A549 (cell line): ENCODE results near the gene MTOR. TPM values are rescaled to one million over a fixed set of nuclear protein-coding genes. Genes with fewer than 3 reads are reported as not detected.
"Not testable (repeated sequence)": the region's sequence is repeated elsewhere in the genome, so short reads cannot be mapped to it uniquely, and the experiment has no call there.

Experiments
- ATAC-seq, 2 experiments: fragments of 200-7000 bp in 1 of 2; fragments of >200 bp in 1 of 2; cut with Nextera tagmentation in 1 of 2; cut with Tn5 transposase in 1 of 2; 3 replicates each; pipeline versions ENCODE4 v1.8.0 to v1.9.1; 2018 to 2020; ENCODE audit warnings: mild to moderate bottlenecking in 1 of 2, moderate library complexity in 1 of 2
- CTCF ChIA-PET: fragments of 300-600 bp; sonication (Branson Sonifier 250); formaldehyde crosslinking; extraction: SDS; loops from one replicate; lab custom pipeline; 2021; ENCODE audit warnings: antibody characterized with exemption, inconsistent platforms; lab: Yijun Ruan, JAX
- POLR2A ChIA-PET: fragments of 350-600 bp; formaldehyde crosslinking; extraction: SDS; loops from one replicate; lab custom pipeline; 2021; ENCODE audit warnings: antibody characterized with exemption, inconsistent platforms; lab: Yijun Ruan, JAX
- DNase-seq, 2 experiments: peaks; one replicate each; pipeline versions ENCODE4 v3.0.0 to v3.0.0-alpha.2; 2011 to 2016; ENCODE audit warnings: low read depth in 1 of 2, low spot score in 1 of 2
- FAIRE-seq: peaks from 2 replicates; lab custom pipeline; 2011; peaks lifted over from hg19 to GRCh38; lab: Jason Lieb, UNC
- H3K27ac ChIP-seq, 2 experiments: fragments of >200 bp; sonication (Bioruptor Twin); formaldehyde crosslinking; 3 replicates each; pipeline ENCODE4 v1.5.1; 2016 to 2017
- H3K4me1 ChIP-seq: fragments of >200 bp; sonication (Bioruptor Twin); formaldehyde crosslinking; 3 replicates; pipeline ENCODE4 v1.6.1; 2016
- H3K4me2 ChIP-seq: fragments of >200 bp; sonication (Bioruptor Twin); formaldehyde crosslinking; 3 replicates; pipeline ENCODE4 v1.6.1; 2016
- H3K4me3 ChIP-seq: fragments of >200 bp; sonication (Bioruptor Twin); formaldehyde crosslinking; 3 replicates; pipeline ENCODE4 v1.5.1; 2016
- H3K9me3 ChIP-seq: fragments of >200 bp; sonication (Bioruptor Twin); formaldehyde crosslinking; 3 replicates; pipeline ENCODE4 v1.6.1; 2016
- BHLHE40 ChIP-seq: IDR thresholded peaks from 2 replicates; pipeline ENCODE4 v1.6.1; 2012; ENCODE audit warnings: low read depth, low read length, inconsistent platforms
- CBX2 ChIP-seq: fragments of 200-600 bp; sonication (generic); IDR thresholded peaks from 2 replicates; pipeline ENCODE4 v1.6.1; 2016; ENCODE audit warnings: low read depth, mild to moderate bottlenecking, borderline replicate concordance
- CEBPB ChIP-seq, 2 experiments: fragments of >200 bp in 1 of 2; sonication (Bioruptor Twin) in 1 of 2; formaldehyde crosslinking in 1 of 2; IDR thresholded peaks; 2 replicates each; pipeline ENCODE4 v1.6.1; 2012 to 2016
- CHD2 ChIP-seq: fragments of 150-350 bp; IDR thresholded peaks from 2 replicates; pipeline ENCODE4 v1.6.1; 2014; ENCODE audit warnings: low read length; ENCODE audit not compliant: partially characterized antibody
- E2F6 ChIP-seq: IDR thresholded peaks from 2 replicates; pipeline ENCODE4 v1.6.1; 2012; ENCODE audit warnings: low read depth, borderline replicate concordance
- EHF ChIP-seq: fragments of 250-450 bp; sonication (Bioruptor Pico); IDR thresholded peaks from 2 replicates; pipeline ENCODE4 v1.5.0; 2020; ENCODE audit warnings: mild to moderate bottlenecking
- EP300 ChIP-seq, 2 experiments: fragments of >200 bp; sonication (Bioruptor Twin); formaldehyde crosslinking; IDR thresholded peaks; 2 replicates in 1 of 2; 3 replicates in 1 of 2; pipeline ENCODE4 v1.6.1; 2016 to 2017
- ESRRA ChIP-seq: fragments of 150-350 bp; IDR thresholded peaks from 2 replicates; pipeline ENCODE4 v1.6.1; 2014; ENCODE audit warnings: mild to moderate bottlenecking, low read length, borderline replicate concordance
- HMGXB4 ChIP-seq: fragments of 250-450 bp; sonication (Bioruptor Pico); IDR thresholded peaks from 2 replicates; pipeline ENCODE4 v1.5.0; 2021; ENCODE audit warnings: mild to moderate bottlenecking, moderate library complexity, borderline replicate concordance
- HOXB13 ChIP-seq: fragments of 250-450 bp; sonication (Bioruptor Pico); IDR thresholded peaks from 2 replicates; pipeline ENCODE4 v1.5.0; 2020; ENCODE audit warnings: low read depth, mild to moderate bottlenecking, moderate library complexity
- HOXB5 ChIP-seq: fragments of 250-450 bp; sonication (Bioruptor Pico); IDR thresholded peaks from 2 replicates; pipeline ENCODE4 v1.5.0; 2020; ENCODE audit warnings: mild to moderate bottlenecking, moderate library complexity
- JUNB ChIP-seq: fragments of >200 bp; sonication (Bioruptor Twin); formaldehyde crosslinking; IDR thresholded peaks from 2 replicates; pipeline ENCODE4 v1.6.1; 2016
- KDM1A ChIP-seq: fragments of 200-600 bp; sonication (generic); IDR thresholded peaks from 2 replicates; pipeline ENCODE4 v1.6.1; 2016; ENCODE audit warnings: low read depth, mild to moderate bottlenecking
- KDM5A ChIP-seq: fragments of 200-600 bp; sonication (generic); IDR thresholded peaks from 2 replicates; pipeline ENCODE4 v1.6.1; 2016; ENCODE audit warnings: antibody characterized with exemption, mild to moderate bottlenecking
- MYC ChIP-seq: IDR thresholded peaks from 2 replicates; pipeline ENCODE4 v1.6.1; 2012; ENCODE audit warnings: mild to moderate bottlenecking, inconsistent platforms, low read length, improper control_type of control experiment, borderline replicate concordance
- NFE2L2 ChIP-seq: fragments of 150-350 bp; conservative IDR thresholded peaks from 2 replicates; pipeline ENCODE4 v1.6.1; 2014; ENCODE audit warnings: low read length
- POLR2A ChIP-seq: IDR thresholded peaks from 2 replicates; pipeline ENCODE4 v1.6.1; 2012; ENCODE audit warnings: mild to moderate bottlenecking, low read length
- POLR2AphosphoS2 ChIP-seq: conservative IDR thresholded peaks from 2 replicates; pipeline ENCODE4 v1.6.1; 2012; ENCODE audit warnings: low read length, improper control_type of control experiment, inconsistent platforms
- RAD21 ChIP-seq, 2 experiments: fragments of >200 bp in 1 of 2; sonication (Bioruptor Twin) in 1 of 2; formaldehyde crosslinking in 1 of 2; IDR thresholded peaks in 1 of 2; conservative IDR thresholded peaks in 1 of 2; 2 replicates in 1 of 2; 3 replicates in 1 of 2; pipeline ENCODE4 v1.6.1; 2012 to 2018; ENCODE audit warnings: inconsistent platforms in 1 of 2
- RCOR1 ChIP-seq: fragments of 150-350 bp; IDR thresholded peaks from 2 replicates; pipeline ENCODE4 v1.6.1; 2014; ENCODE audit warnings: antibody characterized with exemption, low read length, low read depth
- RFX5 ChIP-seq: fragments of 450-650 bp; IDR thresholded peaks from 2 replicates; pipeline ENCODE4 v1.7.1; 2014; ENCODE audit warnings: antibody characterized with exemption, mild to moderate bottlenecking, moderate library complexity
- SMC3 ChIP-seq: fragments of >200 bp; sonication (Bioruptor Twin); formaldehyde crosslinking; IDR thresholded peaks from 3 replicates; pipeline ENCODE4 v1.6.1; 2018; ENCODE audit warnings: inconsistent platforms
- SREBF2 ChIP-seq: fragments of 450-650 bp; IDR thresholded peaks from 2 replicates; pipeline ENCODE4 v1.6.1; 2014; ENCODE audit warnings: mild to moderate bottlenecking, moderate library complexity
- TP53 ChIP-seq: fragments of 250-450 bp; sonication (Bioruptor Pico); IDR thresholded peaks from 2 replicates; pipeline ENCODE4 v1.5.0; 2021; ENCODE audit warnings: mild to moderate bottlenecking, moderate library complexity
- ZFP36 ChIP-seq: fragments of 450-650 bp; IDR thresholded peaks from 2 replicates; pipeline ENCODE4 v1.6.1; 2014; ENCODE audit warnings: borderline replicate concordance; ENCODE audit not compliant: partially characterized antibody
- WGBS: methylation state at CpG from one replicate; pipeline ENCODE4 v1.1.6; 2017; ENCODE audit errors: missing lambda C conversion rate; 5-methylcytosine and 5-hydroxymethylcytosine counted together
- polyA plus RNA-seq, 4 experiments: library from polyadenylated mRNA; depleted of rRNA in 3 of 4; stranded (reverse); fragments of >200 nt; fragmentation: RNase III in 1 of 4; extraction: RNeasy Plus Mini Kit Qiagen cat#74134 plus additional on column Dnase treatment in 1 of 4; gene quantifications; 2 replicates in 3 of 4; 3 replicates in 1 of 4; pipeline ENCODE4 v1.2.3, GENCODE V29; 2011 to 2017
- TF ChIP-seq, protein P1 (sequence below): fragments of >200 bp; sonication (Bioruptor Twin); formaldehyde crosslinking; IDR thresholded peaks from 3 replicates; pipeline ENCODE4 v1.6.1; 2016
- TF ChIP-seq, protein P2 (sequence below): IDR thresholded peaks from 2 replicates; pipeline ENCODE4 v1.6.1; 2012

The MTOR gene
- polyA plus RNA-seq, 2 of the 4 experiments (the other 2 are of a cell fraction) = 15.7 to 28.5 TPM

GRCh38 chr1:11309385-11309784, 47.0 kb upstream of the MTOR start:
- FAIRE-seq (no peak), DNase-seq (no peak), ATAC-seq (no peak)
- H3K4me2 ChIP-seq = no peak overlapping the region
- H3K4me1 ChIP-seq = no peaks in the 10 kb centered on the region
- 47% methylated on average over 6 of the region's 7 CpGs for WGBS
- ChIA-PET CTCF (interaction anchor here (1.0 kb wide), 1 partner anchor 23 kb away, joined by 3 read pairs; no protein-coding TSS in a partner anchor), POLR2A (no interaction called here)
- H3K27ac ChIP-seq = no peak overlapping the region
- H3K9me3 ChIP-seq = no peaks in the 10 kb centered on the region
- no peak overlapping the region for H3K4me3 ChIP-seq
- TF ChIP-seq SREBF2 (no peak), RAD21 (conservative IDR thresholded peaks at IDR 0.05 in 1 of 2, IDR thresholded peaks at IDR 0.05 in 1 of 2) (no peak), RFX5 (no peak), CEBPB (IDR thresholded peaks at IDR 0.05) (no peak), ESRRA (no peak), NFE2L2 (no peak), CBX2 (no peak), KDM5A (no peak), HMGXB4 (CRISPR knock-in tag) (no peak), HOXB5 (CRISPR knock-in tag) (no peak), SMC3 (no peak), CHD2 (no peak), EP300 (IDR thresholded peaks at IDR 0.05) (no peak), BHLHE40 (no peak), POLR2A (no peak), POLR2AphosphoS2 (no peak), JUNB (no peak), HOXB13 (CRISPR knock-in tag) (no peak), E2F6 (no peak)

DNA sequence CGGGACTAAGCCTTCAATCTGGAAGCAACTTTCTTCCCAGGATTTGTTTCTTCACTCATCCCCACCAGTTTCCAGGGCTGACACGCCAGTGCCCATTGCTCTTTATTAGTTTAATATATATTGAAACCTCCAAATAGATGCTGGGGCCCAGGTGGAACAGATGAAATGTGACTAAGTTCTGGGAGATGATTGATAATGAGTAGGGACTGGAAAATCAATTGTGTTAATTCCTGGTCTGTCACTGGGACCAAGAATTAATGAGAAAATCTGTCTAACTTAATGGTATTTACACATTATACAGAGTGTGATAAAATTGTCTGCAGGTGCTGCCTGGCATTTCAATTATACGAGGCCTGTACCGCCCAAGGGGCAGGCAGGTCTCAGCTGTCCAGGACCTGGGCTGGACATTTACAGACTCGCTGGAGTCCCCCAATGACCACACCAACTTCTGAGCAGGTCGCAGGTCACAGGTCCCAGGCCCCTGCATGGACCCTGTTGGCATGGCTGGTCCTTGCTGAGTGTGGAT, 46.4 kb upstream of the MTOR start:
- POLR2A ChIA-PET = no interaction called here
- Histone ChIP-seq H3K4me1 (no peaks in the 10 kb centered on the region), H3K27ac (no peak overlapping the region), H3K4me3 (no peak overlapping the region), H3K4me2 (no peak overlapping the region), H3K9me3 (no peaks in the 10 kb centered on the region)
- CTCF ChIA-PET = interaction anchor here (1.0 kb wide), 1 partner anchor 22 kb away, joined by 3 read pairs; no protein-coding TSS in a partner anchor
- DNase-seq (no peak), FAIRE-seq (no peak), ATAC-seq (no peak)
- WGBS = 69% methylated on average over 5 of the region's 6 CpGs
- no peak for TF ChIP-seq CBX2
- TF ChIP-seq MYC = no peak

- no peak overlapping the region for H3K4me2 ChIP-seq
- no peaks in the 10 kb centered on the region for H3K9me3 ChIP-seq
- no peaks in the 10 kb centered on the region for H3K4me1 ChIP-seq
- CTCF ChIA-PET = no interaction called here
- FAIRE-seq = no peak
- WGBS = 50% methylated on average over 2 of the region's 3 CpGs
- TF ChIP-seq EHF (CRISPR knock-in tag) (no peak), ZFP36 (no peak), RCOR1 (no peak), KDM1A (no peak), TP53 (no peak), ESRRA (no peak), CBX2 (no peak)
- TF ChIP-seq, protein P1, sequence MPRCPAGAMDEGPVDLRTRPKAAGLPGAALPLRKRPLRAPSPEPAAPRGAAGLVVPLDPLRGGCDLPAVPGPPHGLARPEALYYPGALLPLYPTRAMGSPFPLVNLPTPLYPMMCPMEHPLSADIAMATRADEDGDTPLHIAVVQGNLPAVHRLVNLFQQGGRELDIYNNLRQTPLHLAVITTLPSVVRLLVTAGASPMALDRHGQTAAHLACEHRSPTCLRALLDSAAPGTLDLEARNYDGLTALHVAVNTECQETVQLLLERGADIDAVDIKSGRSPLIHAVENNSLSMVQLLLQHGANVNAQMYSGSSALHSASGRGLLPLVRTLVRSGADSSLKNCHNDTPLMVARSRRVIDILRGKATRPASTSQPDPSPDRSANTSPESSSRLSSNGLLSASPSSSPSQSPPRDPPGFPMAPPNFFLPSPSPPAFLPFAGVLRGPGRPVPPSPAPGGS = no peak
- TF ChIP-seq, protein P2, sequence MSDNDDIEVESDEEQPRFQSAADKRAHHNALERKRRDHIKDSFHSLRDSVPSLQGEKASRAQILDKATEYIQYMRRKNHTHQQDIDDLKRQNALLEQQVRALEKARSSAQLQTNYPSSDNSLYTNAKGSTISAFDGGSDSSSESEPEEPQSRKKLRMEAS = no peak
- no peak for ATAC-seq
- H3K27ac ChIP-seq = no peak overlapping the region
- POLR2A ChIA-PET = no interaction called here
- H3K4me3 ChIP-seq = no peak overlapping the region
- no peak for DNase-seq
These were observed 45.5 kb upstream of the MTOR start for GRCh38 chr1:11307852-11308251.

DNA sequence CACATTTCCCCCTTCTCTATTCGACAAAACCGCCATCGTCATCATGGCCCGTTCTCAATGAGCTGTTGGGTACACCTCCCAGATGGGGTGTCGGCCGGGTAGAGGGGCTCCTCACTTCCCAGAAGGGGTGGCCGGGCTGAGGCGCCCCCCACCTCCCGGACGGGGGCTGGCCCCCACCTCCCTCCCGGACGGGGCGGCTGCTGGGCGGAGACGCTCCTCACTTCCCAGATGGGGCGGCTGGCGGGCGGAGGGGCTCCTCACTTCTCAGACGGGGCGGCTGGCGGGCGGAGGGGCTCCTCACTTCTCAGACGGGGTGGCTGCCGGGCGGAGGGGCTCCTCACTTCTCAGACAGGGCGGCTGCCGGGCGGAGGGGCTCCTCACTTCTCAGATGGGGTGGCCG, 43.2 kb upstream of the MTOR start:
- POLR2A ChIA-PET, H3K4me1 ChIP-seq, DNase-seq, H3K4me3 ChIP-seq, FAIRE-seq, H3K4me2 ChIP-seq, H3K9me3 ChIP-seq, H3K27ac ChIP-seq, ATAC-seq: not testable (repeated sequence)
- 100% methylated on average over 3 of the region's 29 CpGs for WGBS
- CTCF ChIA-PET = interaction anchor here (1.1 kb wide), 1 partner anchor 9 kb away, joined by 3 read pairs; no protein-coding TSS in a partner anchor
